ENCODE measurements around the gene RAB10. TPM values are rescaled to one million over a fixed set of nuclear protein-coding genes. Genes with fewer than 3 reads are reported as not detected.

Gene RAB10
- total and polyA plus RNA-seq, 8 donors, result 16.5 to 62.9 (median 37.8) TPM

- H3K27ac ChIP-seq, result peak overlapping the region; percentile 97 to 99 (median 98)
- peaks cover 0 to 22% (median 5%) of the 10 kb centered on the region in 3 donors for H3K4me1 ChIP-seq
- H3K27me3 ChIP-seq, result no peaks in the 10 kb centered on the region
- DNase-seq, result peak in 1 of 6 donors; percentile 70
- no peak for TF ChIP-seq CTCF (IDR thresholded peaks at IDR 0.05)
- no peak for FAIRE-seq
- no peaks in the 10 kb centered on the region for H3K36me3 ChIP-seq
- H3K9me3 ChIP-seq, result no peaks in the 10 kb centered on the region
- ATAC-seq, result peak; percentile 35 to 53 (median 44)
- 0 to 1% methylated on average over 26 to 38 of the region's 38 CpGs for WGBS, 2 donors
- intact Hi-C loops (cut with DNase I), result no loop called here
- H3K4me3 ChIP-seq, result peak overlapping the region; percentile 57 to 84 (median 82)
These were observed 540 bp upstream of the RAB10 start for GRCh38 chr2:26033270-26033817.

GRCh38 chr2:26034637-26034992 is 731 bp downstream of the RAB10 start:
- Histone ChIP-seq H3K4me1 (peaks cover 0 to 25% (median 5%) of the 10 kb centered on the region in 3 donors), H3K4me3 (peak overlapping the region; percentile 72 to 84 (median 82)), H3K27me3 (no peaks in the 10 kb centered on the region), H3K9me3 (no peaks in the 10 kb centered on the region), H3K36me3 (no peaks in the 10 kb centered on the region), H3K27ac (peak overlapping the region; percentile 97 to 99 (median 98))
- ATAC-seq (no peak), DNase-seq (no peak), FAIRE-seq (no peak)
- intact Hi-C loops (cut with DNase I), result no loop called here
- TF ChIP-seq CTCF (IDR thresholded peaks at IDR 0.05), result no peak
- 0 to 1% methylated on average over 18 of the region's 18 CpGs for WGBS, 2 donors

DNA sequence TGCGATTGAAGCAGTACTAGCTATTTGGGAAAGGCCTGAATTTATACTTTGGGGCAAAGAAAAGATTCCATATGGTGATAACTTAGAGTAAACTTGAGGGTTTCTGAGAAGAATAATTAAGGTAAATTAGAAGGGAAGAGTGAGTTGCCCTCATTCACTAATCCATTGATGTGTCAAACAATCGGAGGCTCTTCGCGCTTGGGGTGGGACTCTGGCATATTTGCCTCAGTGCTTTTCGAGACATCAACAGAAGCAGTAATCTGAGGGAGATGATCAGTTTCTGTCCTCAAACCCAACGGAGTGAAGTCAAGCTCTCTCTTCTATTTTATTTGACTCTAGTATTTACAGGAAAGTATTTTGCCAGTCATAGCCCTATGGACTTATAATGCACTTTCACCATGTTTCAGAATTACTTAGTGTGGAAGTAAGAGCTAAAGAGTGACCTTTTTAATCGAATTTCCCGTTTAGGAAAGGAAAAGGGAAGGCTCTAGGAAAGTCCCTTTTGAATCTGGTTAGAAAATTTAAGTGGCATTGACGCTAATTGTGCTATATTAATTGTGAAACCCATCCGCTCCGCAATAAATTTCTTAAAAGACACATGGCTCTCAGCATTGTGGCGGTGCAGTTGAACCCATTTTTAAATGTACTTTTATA is 1.3 kb downstream of the RAB10 start:
- DNase-seq, result no peak
- Histone ChIP-seq H3K27ac (peak overlapping the region in 2 of 4 donors; percentile 97), H3K36me3 (no peaks in the 10 kb centered on the region), H3K4me3 (peak overlapping the region; percentile 72 to 84 (median 82)), H3K27me3 (no peaks in the 10 kb centered on the region), H3K4me1 (peaks cover 0 to 29% (median 5%) of the 10 kb centered on the region in 3 donors), H3K9me3 (no peaks in the 10 kb centered on the region)
- intact Hi-C loops (cut with DNase I), result no loop called here
- no peak for FAIRE-seq
- no peak for ATAC-seq
- WGBS, 2 donors, result 0 to 1% methylated on average over 12 of the region's 12 CpGs
- no peak for TF ChIP-seq CTCF (IDR thresholded peaks at IDR 0.05)

DNA sequence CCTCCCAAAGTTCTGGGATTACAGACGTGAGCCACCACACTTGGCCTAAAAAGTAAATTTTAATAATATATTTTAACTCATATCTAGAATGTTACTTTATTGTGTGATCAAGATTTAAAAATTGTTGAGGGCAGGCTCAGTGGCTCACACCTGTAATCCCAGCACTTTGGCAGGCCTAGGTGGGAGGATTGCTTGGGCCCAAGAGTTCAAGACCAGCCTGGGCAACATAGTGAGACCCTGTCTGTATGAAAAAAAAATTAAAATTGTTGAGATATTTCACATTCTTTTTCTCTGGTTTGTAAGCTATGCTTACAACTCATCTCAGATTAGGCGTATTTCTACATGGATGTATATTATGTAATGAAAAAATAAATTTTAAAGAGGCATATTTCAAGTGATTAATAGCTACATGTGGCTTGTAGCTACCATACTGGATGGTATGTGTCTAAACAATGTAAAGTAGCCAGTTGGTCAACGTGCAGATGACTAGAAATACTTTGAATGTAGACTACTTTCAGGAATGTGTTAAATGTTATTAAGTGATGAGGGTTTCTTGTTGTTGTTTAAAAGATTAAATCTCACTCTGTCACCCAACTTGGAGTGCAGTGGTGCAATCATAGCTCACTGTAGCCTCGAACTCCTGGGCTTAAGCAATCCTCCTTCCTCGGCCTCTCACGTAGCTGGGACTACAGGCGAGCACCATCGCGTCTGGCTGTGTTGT is 5.9 kb downstream of the RAB10 start:
- ATAC-seq, result no peak
- Histone ChIP-seq H3K27me3 (no peaks in the 10 kb centered on the region), H3K9me3 (no peaks in the 10 kb centered on the region), H3K4me1 (peaks cover 11 to 46% (median 17%) of the 10 kb centered on the region in 3 donors), H3K36me3 (no peaks in the 10 kb centered on the region), H3K27ac (no peak overlapping the region), H3K4me3 (no peak overlapping the region)
- TF ChIP-seq CTCF (IDR thresholded peaks at IDR 0.05), result no peak
- no peak for FAIRE-seq
- DNase-seq, result no peak
- intact Hi-C loops (cut with DNase I), result no loop called here
- 76 to 79% methylated on average over 9 of the region's 9 CpGs for WGBS, 2 donors
